Measurements from ENCODE around the gene MLYCD.

MLYCD gene

DNA sequence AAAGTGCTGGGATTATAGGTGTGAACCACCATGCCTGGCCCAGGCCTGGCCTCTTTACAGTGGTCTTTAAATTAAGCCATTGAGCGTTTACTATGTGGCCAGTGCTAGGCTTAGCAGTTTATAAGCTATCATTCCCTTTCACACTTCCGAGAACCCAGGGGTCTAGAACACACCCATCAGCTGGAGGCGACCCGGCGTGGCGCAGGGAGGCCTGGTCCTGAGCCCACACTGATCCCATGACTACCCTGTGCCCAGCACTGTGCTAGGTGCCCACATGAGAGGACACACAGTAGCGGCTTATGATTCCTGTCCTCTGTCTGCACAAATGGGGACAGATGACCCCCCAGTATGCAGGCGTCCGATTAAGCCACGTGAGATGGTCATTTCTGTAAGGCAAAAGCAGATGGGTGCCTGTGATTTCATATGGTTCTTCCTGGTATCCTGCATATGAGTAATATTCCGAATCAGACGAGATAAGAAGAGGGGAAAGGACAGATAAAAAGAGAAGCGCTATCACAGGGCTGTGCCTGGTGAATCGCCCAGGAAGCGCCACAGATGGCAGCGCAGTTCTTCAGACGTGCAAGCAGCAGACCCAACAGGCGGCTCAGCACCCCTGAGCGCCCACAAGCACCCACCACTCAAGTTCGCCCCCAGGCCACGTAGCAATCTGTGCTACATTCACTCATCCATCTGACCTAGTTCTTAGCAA, 59.4 kb downstream of the MLYCD start:
- DNase-seq = peak; percentile 49

DNA sequence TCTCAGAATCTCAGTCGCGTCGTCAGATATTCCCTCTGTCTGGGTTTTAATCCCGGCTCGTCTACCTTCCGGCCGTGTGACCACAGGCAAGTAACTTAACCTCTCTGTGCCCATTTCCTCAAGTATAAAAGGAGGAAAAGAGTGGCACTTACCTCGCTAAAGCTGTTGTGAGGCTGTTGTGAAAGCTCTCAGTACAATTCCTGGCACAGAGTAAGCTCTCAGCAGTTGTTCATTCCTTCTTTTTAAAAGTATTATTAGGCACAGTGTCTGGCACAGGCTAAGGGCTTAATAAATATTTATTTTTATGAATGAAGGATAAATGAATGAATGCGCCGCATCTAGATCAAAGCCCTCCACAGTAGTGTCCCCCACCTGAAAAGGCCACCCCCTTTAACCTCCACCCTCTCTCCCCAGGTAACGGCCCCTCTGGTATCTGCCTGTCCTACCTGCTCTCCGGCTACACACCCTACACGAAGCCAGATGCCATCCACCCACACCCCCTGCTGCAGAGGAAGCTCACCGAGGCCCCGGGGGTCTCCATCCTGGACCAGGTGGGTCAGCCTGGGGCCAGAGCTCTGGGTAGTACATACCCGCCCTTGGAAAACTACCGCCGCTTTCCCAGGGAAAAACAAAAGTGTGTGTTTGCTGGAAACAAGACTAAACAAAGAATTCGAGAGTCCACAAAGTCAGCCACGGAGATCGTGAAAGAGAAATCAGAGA, 60.1 kb downstream of the MLYCD start:
- no peak for DNase-seq

DNA sequence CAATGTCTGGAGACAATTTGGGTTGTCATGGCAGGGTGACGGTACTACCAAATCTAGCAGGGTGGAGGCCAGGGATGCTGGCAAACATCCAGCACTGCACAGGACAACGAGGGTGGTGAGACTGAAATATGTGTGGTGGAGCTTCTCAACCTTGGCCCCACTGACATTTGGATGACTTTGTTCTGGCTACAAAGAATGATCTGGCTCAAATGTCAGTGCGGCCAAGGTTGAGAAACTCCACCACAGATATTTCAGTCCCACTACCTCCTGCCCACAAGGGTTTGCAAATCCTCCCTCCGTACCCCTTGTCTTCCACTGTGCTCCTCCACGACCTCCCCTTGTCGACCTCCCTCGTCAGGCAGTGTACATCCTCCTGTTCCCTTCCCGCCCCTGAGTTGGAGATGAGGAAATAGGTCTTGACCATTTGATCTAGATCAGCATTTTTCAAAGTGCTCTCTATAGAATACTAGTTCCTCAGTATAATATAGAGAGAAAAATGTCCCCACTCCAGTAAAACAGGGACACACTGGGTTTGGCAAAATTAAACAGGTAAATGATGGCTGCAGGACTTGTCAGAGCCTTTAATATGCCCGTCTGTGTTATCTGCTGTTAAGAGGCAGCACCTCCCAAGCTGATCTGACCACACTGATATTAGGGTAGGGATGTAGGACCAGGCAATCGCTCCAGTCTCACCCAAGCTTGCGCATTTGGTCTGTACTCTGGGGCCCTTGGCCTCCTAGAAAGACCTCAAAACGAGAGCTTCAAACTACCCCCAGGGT, 60.9 kb downstream of the MLYCD start:
- DNase-seq = no peak

DNA sequence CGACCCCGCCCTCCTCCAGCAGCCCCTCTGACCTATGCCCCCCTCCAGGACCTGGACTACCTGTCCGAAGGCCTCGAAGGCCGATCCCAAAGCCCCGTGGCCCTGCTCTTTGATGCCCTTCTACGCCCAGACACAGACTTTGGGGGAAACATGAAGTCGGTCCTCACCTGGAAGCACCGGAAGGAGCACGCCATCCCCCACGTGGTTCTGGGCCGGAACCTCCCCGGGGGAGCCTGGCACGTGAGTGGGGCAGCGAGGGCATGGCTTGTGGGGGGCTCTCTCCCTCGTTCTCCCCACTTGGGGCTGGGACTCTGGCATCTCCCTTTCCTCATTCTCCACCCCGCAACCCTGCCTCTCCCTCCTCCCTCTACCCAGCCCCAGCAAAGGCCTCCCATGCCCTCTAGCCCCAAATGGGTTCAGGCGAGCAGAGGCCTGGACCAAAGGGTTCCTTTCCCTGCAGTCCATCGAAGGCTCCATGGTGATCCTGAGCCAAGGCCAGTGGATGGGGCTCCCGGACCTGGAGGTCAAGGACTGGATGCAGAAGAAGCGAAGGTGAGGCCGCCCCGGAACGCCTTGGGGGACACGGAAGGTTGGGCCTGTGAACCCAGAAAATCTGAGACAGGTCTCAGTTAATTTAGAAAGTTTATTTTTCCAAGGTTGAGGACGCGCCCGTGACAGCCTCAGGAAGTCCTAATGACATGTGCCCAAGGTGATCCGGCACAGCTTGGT, 61.8 kb downstream of the MLYCD start:
- DNase-seq = no peak

DNA sequence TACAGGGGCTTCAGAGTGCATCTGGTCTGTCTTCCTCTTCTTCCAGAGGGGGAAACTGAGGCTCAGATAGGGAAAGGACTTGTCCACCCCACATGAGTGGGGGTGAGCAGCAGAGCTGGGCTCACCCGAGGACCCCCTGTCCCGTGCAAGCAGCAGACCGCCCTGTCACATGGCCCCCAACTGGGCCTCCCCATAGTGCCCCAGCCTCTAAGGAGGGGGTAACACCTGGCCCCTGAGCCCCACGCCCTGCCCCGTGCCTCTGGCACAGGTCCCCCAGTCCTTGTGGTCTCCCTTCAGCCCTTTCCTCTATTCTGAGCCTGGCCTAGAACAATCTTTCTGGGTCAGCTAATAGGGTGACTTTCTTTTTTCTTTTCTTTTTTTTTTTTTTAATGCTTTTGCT, 62.7 kb downstream of the MLYCD start:
- DNase-seq = no peak

DNA sequence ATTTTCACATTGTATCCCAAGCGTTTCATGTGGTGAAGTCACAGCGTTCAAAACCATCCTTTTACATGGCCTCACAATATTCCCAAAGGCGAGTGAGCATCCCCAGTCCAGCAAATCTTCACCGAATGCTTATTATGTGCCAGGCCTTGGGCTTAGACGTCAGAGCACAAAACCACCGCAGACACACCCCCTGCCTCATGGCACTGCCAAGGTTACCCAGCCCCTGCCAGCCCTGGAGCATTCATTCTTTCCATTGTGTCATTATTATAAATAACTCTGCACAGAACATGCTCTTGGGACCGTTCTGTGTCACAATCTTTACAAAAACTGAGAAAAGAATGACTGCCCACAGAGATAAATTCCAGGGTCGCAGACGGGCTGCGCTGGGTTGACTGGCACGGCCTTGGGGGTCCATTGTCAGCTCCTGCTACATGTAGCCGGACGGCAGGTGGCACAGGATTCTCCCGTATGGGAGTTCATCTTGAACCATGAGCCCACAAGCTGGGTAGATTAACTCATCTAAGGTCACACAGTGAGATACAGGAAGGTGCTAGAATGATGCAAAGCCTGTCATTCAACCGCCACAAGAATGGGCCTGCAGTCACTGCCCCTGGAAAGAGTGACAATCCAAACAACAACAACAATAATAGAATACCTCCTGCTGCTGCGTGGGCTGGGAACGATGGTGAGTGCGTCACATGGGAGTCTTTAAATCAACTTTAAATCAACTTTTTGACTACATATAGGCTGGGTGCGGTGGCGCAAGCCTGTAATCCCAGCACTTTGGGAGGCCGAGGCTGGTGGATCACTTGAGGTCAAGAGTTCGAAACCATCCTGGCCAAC, 64.6 kb downstream of the MLYCD start:
- DNase-seq = no peak

DNA sequence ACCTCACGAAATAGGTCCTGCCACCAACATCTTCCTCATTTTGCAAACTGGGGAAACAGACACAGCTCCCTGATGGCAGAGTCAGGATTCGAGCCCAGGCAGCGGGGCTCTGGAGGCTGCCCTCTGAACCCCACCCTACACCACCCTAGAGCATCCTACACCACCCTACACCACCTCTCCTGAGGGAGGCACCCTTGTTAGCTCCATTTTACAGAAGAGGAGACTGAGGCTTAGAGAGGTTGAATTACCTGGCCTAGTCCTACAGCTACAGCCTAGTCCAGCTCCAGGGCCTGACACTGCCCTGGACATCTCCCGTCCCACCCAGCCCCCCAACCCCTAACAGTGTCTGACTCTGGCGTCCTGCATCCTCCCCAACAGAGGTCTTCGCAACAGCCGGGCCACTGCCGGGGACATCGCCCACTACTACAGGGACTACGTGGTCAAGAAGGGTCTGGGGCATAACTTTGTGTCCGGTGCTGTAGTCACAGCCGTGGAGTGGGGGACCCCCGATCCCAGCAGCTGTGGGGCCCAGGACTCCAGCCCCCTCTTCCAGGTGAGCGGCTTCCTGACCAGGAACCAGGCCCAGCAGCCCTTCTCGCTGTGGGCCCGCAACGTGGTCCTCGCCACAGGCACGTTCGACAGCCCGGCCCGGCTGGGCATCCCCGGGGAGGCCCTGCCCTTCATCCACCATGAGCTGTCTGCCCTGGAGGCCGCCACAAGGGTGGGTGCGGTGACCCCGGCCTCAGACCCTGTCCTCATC, 65.9 kb downstream of the MLYCD start:
- DNase-seq = no peak

DNA sequence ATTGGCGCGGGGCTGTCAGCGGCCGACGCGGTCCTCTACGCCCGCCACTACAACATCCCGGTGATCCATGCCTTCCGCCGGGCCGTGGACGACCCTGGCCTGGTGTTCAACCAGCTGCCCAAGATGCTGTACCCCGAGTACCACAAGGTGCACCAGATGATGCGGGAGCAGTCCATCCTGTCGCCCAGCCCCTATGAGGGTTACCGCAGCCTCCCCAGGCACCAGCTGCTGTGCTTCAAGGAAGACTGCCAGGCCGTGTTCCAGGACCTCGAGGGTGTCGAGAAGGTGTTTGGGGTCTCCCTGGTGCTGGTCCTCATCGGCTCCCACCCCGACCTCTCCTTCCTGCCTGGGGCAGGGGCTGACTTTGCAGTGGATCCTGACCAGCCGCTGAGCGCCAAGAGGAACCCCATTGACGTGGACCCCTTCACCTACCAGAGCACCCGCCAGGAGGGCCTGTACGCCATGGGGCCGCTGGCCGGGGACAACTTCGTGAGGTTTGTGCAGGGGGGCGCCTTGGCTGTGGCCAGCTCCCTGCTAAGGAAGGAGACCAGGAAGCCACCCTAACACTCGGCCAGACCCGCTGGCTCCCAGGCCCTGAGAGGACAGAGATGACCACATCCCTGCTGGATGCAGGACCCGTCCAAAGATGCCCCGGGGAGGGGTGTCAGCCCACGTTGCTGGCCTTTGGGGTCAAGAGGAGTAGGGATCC, 66.7 kb downstream of the MLYCD start:
- no peak for DNase-seq

DNA sequence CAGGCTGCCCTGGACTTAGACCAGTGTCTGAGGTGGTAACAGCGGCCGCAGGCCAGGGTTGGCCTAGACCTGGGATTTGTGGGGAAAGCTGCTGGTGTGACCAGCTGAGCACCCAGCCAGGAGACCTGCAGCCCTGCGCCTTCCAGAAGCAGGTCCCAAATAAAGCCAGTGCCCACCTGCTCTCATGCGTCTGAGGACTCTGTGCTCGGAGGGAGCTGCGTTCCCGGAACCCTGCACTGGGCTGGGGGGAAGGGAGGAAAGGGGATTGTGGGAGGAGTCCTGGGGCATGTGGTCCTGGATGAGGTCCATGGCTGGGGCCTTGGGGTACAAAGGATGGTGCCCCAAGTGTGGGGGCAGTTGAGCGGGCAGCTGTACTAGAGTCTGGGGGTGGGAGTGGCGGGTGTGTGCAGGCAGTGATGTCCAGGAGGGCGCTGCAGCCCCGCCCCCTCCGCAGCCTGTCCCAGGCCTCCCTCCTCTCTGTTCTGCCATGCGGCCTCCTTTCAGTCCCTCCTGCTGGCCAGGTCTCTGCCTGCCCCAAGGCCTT, 67.3 kb downstream of the MLYCD start:
- no peak for DNase-seq

DNA sequence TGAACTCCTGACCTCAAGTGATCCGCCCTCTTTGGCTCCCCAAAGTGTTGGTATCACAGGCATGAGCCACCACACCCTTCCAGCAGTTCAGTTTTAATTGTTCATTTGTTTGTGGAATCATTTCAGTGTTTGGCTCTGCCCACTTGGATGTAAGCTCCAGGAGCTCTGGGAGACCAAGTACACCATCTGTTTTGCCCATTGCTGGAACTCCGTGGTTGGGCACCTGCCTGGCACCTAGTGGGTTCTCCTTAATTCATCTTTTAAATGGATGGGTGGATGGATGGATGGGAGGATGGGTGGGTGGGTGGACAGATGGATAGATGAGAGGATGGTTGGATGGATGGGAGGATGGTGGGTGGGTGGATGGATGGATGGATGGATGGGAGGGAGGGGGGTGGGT, 68.2 kb downstream of the MLYCD start:
- no peak for DNase-seq

DNA sequence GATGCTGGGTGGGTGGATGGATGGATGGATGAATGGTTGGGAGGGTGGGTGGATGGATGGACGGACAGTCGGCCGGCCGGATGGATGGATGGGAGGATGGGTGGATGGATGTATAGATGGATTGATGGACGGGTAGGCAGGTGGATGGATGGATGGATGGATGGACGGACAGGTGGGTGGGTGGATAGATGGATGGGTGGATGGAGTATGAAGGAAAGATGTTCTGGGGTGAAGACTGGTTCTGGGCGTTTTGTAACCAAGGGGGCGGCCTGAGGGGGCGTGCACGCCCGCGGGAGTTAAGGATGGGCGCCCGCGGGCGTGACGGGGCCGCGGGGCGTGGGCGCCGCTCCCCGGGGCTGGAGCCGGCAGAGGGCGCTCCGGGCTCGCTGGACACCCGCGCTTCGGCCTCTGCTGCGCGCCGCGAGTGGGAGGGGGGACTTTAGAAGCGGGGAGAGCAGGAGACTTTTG, 69.0 kb downstream of the MLYCD start, which contains the start of gene NECAB2:
Gene NECAB2 (plus strand): TSS at position 407 of the 468 bp plus-strand sequence. CDS start 405 bp downstream, outside the sequence.
- no peak for DNase-seq

DNA sequence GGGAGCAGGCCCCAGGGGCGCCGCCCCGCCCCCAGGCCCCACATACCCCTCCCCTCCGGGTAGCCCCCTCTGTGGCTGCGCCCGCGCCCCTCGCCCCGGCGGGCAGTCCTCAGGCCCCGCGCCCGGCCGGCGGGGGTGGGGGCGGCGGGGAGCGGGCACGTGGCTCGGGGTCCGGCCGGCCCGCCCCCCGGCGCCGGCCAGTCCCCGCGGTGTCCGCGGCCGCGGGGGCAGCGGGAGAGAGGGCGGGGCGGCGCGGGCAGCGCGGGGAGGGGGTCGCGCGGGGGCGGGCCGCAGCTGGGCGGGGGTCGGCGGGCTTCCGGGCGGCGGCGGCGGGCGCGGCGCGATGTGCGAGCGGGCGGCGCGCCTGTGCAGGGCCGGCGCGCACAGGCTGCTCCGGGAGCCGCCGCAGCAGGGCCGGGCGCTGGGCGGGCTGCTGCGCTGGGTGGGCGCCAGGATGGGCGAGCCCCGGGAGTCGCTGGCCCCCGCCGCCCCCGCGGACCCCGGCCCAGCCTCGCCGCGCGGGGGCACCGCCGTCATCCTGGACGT, 69.5 kb downstream of the MLYCD start:
- no peak for DNase-seq

DNA sequence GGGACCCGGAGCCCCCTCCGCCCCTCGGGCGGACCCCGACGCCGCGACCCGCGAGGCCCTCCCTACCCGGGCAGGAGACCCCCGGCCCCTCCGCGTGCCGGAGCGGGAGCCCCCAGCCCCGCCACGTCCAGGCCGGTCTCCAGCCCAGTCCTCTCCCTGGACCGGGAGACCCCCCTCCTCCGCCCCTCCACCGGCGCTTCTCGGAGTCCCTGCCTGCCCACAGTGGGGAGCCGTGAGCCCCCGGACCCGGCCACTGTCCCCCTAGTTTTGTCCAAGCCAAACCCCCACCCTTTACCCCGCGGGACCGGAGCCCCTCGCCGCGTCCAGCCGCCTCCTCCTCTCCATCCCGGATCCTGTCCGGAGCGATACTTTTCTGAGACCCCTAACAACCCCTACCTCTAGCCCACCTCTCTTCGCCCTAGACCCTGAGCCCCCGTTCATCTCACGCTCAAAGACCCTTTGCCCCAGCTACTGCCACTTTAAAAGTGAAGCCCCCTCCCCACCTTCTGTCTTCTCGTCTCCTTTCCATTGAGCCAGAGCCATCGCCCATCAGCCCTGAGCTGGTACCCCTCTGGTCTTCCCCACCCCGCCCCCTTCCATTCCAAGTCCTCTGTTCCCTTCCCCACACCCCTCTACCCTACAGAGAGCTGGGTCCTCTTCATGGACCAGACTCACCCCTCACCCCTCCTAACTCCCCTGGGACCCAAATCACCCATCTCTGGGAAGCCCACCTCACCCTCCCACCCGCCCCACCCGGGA, 70.2 kb downstream of the MLYCD start:
- no peak for DNase-seq

DNA sequence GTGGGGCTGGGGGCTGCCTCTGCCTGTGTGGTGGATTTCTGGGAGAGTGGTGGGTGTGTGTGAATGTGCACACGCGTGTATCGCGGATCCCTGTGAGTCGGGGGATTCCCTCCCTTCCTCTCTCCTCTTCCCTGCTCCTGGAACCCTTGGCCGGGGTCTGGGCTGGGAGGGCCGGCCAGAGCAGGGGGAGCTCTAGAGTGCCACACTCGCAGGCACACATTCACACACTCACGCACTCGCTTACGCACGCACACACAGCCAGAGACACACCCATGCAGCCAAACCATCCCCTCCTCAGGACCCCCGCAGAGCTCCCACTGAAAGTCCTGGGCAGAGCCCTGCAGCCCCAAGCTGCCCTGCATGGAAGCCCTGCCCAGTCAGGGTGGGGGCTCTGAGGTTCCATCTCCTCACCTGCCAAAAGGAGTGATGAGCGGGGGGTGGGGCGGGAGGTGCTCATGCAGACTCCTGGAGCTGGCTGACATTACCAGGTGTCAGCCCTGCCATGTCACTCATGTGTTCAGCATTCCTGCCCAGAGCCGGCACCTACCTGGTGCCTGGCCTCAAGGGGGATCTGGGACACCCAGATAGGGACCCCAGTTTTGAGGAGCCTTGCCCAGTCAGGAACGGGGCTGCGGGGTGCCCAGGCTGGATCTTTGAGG, 71.0 kb downstream of the MLYCD start:
- DNase-seq = no peak

DNA sequence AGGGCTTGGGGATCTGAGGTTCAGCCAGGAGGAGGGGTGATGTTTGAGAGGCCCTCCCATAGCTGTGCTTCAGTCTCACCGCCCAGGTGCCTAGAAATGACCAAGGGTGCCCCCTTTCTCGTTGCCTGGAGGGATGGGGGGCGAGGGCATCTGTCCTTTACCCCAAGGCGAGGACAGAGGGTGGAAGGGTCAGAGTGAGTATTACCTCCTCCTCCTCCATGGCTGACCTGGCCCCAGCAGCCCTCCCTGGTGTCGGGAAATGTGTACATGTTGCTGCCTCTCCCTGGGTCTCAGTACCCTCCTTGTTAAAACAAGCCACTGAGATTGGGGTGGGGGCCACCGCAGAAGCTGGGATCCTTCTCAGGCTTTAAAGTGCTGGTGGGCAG, 71.5 kb downstream of the MLYCD start:
- no peak for DNase-seq

DNA sequence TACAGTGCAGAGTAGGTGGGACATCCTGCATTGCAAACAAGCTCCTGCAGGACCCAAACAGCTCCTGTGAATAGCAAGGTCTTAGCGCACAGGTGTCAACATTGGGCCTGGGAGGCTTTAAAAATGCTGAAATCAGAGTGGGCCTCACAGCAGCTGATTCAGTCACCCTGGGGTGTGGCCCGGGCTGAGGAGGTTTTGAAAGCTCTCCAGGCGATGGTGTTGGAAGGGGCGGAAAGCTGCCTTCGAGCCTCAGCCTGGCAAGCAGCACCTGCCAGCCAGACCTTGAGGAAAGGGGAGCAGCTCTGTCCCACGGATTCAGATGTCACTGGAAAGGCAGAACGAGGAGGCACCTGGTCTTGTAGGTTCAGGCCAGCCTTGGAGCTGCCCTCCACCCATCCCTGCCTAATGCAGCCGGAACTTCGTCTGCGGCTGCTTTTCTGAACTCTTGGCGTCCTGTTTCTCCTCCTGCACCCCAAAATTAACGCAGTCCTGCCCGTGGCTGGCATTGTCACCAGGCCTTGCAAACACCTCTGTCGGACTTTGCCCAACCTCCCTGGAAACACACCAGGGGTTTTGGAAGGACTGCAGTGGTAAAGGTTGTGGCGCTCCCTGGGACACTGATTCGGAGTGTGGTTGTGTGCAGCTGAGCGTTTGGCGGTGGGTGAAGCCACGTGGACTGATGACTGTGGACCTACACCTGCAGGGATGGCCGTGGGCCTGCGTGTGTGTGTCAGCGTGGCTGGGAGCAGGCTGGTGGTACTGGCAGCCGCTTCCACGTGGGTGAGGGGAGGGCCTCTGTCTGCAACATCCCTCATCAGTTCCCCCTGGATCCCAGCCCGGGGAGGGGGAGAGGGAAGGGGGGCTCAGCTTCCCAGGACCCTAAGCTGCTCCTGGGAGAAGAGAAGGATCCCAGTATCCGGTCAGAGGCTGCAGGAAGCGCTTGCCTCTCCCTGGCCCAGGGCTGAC, 72.5 kb downstream of the MLYCD start:
- DNase-seq = no peak

DNA sequence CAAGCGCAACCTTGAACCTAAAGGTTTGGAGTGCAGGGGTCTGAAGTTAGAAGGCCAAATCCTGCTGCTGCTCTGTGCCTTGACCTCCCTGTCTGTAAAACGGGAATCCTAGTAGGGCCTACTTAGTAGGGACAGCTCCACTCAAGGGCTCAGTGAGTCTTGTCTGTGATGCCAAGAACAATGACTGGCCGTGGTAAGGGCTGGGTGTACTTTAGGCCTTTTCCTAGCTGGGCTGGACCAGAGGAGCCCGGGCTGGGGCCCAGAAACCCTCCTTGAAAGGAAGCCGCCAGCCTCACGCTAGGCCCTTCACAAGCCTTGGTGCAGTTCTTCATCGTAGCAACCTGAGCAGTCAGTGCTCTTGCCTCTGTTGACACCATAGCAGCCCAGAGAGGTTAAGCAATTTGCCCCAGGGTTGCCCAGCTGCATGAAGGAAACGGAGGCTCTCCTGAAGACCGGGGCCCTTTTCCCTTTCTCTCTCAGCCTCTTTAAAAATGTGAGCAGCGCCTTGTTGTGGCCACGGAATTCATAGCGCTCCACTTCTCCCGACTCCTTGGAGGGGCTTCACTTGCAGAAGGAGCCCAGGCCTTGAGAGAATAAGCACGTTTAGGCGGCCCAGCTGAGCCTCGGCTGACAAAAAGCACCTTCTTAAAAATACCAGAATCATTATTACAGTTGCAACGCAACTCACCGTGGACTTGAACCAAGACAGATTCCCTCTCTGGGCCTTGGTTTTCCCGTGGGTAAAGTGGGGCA, 73.5 kb downstream of the MLYCD start:
- DNase-seq = no peak

Data from NCI-H524 treated with DMSO at 0.1 percent for 48 hours (cell line).